G401.6 (cell line): ENCODE results near the gene TXNDC2.
"Not testable (repeated sequence)": the region's sequence is repeated elsewhere in the genome, so short reads cannot be mapped to it uniquely, and the experiment has no call there.

Source experiments
- FAIRE-seq: peaks from 2 replicates; lab custom pipeline; 2012; peaks lifted over from hg19 to GRCh38; lab: Jason Lieb, UNC

The TXNDC2 gene

GRCh38 chr18:9884532-9885140 lies 1.1 kb upstream of the TXNDC2 start:
- no peak for FAIRE-seq

GRCh38 chr18:9886005-9886348 lies 204 bp downstream of the TXNDC2 start:
- no peak for FAIRE-seq

GRCh38 chr18:9887992-9888391 lies 2.2 kb downstream of the TXNDC2 start:
- FAIRE-seq = no peak

GRCh38 chr18:9890196-9890595 lies 4.4 kb downstream of the TXNDC2 start:
- no peak for FAIRE-seq

GRCh38 chr18:9890957-9891356 lies 5.2 kb downstream of the TXNDC2 start:
- FAIRE-seq = no peak

GRCh38 chr18:9891515-9891914 lies 5.7 kb downstream of the TXNDC2 start:
- not testable (repeated sequence) for FAIRE-seq

- FAIRE-seq = no peak
These were observed 8.8 kb downstream of the TXNDC2 start for GRCh38 chr18:9894454-9895068.

- FAIRE-seq = no peak
These were observed 11.4 kb downstream of the TXNDC2 start for GRCh38 chr18:9897129-9897528.

- FAIRE-seq = not testable (repeated sequence)
These were observed 12.1 kb downstream of the TXNDC2 start for GRCh38 chr18:9897787-9898291.

- FAIRE-seq = no peak
These were observed 13.2 kb downstream of the TXNDC2 start for GRCh38 chr18:9898792-9899549.

- not testable (repeated sequence) for FAIRE-seq
These were observed 13.8 kb downstream of the TXNDC2 start for GRCh38 chr18:9899550-9899930.

GRCh38 chr18:9900699-9901098 lies 14.9 kb downstream of the TXNDC2 start:
- no peak for FAIRE-seq

GRCh38 chr18:9901377-9901776 lies 15.6 kb downstream of the TXNDC2 start:
- FAIRE-seq = no peak

GRCh38 chr18:9902264-9902663 lies 16.5 kb downstream of the TXNDC2 start:
- FAIRE-seq = not testable (repeated sequence)

GRCh38 chr18:9902832-9903231 lies 17.1 kb downstream of the TXNDC2 start:
- no peak for FAIRE-seq

- no peak for FAIRE-seq
These were observed 19.7 kb downstream of the TXNDC2 start for GRCh38 chr18:9905401-9905922.

GRCh38 chr18:9906481-9906880 lies 20.7 kb downstream of the TXNDC2 start:
- no peak for FAIRE-seq

- FAIRE-seq = no peak
These were observed 22.1 kb downstream of the TXNDC2 start for GRCh38 chr18:9907867-9908266.

GRCh38 chr18:9910071-9910470 lies 24.3 kb downstream of the TXNDC2 start:
- FAIRE-seq = no peak

- FAIRE-seq = no peak
These were observed 24.9 kb downstream of the TXNDC2 start for GRCh38 chr18:9910661-9911060.

GRCh38 chr18:9911226-9911625 lies 25.5 kb downstream of the TXNDC2 start:
- FAIRE-seq = no peak

GRCh38 chr18:9912285-9912684 lies 26.5 kb downstream of the TXNDC2 start:
- FAIRE-seq = not testable (repeated sequence)

GRCh38 chr18:9913151-9913525 lies 27.4 kb downstream of the TXNDC2 start:
- no peak for FAIRE-seq
